GM21528 (cell line): ENCODE results near the gene IDE.
"Not testable (repeated sequence)": the region's sequence is repeated elsewhere in the genome, so short reads cannot be mapped to it uniquely, and the experiment has no call there.

ENCODE experiments used
- ATAC-seq: cut with Tn5 transposase; IDR thresholded peaks from one replicate; pipeline ENCODE4 v1.9.1; 2021; ENCODE audit warnings: mild to moderate bottlenecking, moderate library complexity; ENCODE audit not compliant: unreplicated experiment, low FRiP score

The IDE gene

GRCh38 chr10:92573798-92574547 lies at the start of gene IDE:
Gene IDE (minus strand): TSS chr10:92574093. CDS start chr10:92574019, 74 bp downstream.
- peak; percentile 73 for ATAC-seq

- ATAC-seq = no peak
These were observed 45.5 kb upstream of the IDE start for GRCh38 chr10:92619368-92619767.

GRCh38 chr10:92615515-92615914 lies 41.6 kb upstream of the IDE start:
- ATAC-seq = no peak

GRCh38 chr10:92604841-92605240 lies 30.9 kb upstream of the IDE start:
- no peak for ATAC-seq

GRCh38 chr10:92598321-92598720 lies 24.4 kb upstream of the IDE start:
- no peak for ATAC-seq

GRCh38 chr10:92595505-92595904 lies 21.6 kb upstream of the IDE start:
- ATAC-seq = no peak

- no peak for ATAC-seq
These were observed 20.0 kb upstream of the IDE start for GRCh38 chr10:92593619-92594588.

GRCh38 chr10:92592761-92593618 lies 19.1 kb upstream of the IDE start, which contains the start of gene KIF11:
Gene KIF11 (plus strand): TSS chr10:92593130. CDS start chr10:92593376, 246 bp downstream.
- peak; percentile 69 for ATAC-seq

- ATAC-seq = peak; percentile 78
These were observed 17.7 kb upstream of the IDE start for GRCh38 chr10:92591550-92592022.

- ATAC-seq = peak; percentile 12
These were observed 17.0 kb upstream of the IDE start for GRCh38 chr10:92590623-92591549.

- ATAC-seq = not testable (repeated sequence)
These were observed 8.5 kb upstream of the IDE start for GRCh38 chr10:92582347-92582746.

- no peak for ATAC-seq
These were observed 2.1 kb upstream of the IDE start for GRCh38 chr10:92575961-92576360.

GRCh38 chr10:92574548-92575261 lies 812 bp upstream of the IDE start:
- peak; percentile 23 for ATAC-seq

- no peak for ATAC-seq
These were observed 649 bp downstream of the IDE start for GRCh38 chr10:92573091-92573797.

- ATAC-seq = no peak
These were observed 1.4 kb downstream of the IDE start for GRCh38 chr10:92572362-92573090.

GRCh38 chr10:92571649-92572048 lies 2.2 kb downstream of the IDE start:
- no peak for ATAC-seq

GRCh38 chr10:92569663-92570062 lies 4.2 kb downstream of the IDE start:
- ATAC-seq = not testable (repeated sequence)
